Stimulated activated memory B cell treated with anti-CD40 and anti-IgM and Interleukin-4, amounts not matched to agents 10 μg/mL and 1 μg/mL and 100 μg/mL, for 72 hours (primary cell): ENCODE data around the gene PCDHGA1.
A peak's percentile ranks its signal among the peaks of the same experiment; 100 is the strongest.

Experiments
- ATAC-seq: fragments of 150-1000 bp; cut with Tn5 transposase; 2 replicates; pipeline ENCODE4 v1.10.0; 2021
- H3K27ac Mint-ChIP-seq: one replicate; pipeline ENCODE4 v1.8.0; 2022; ENCODE audit warnings: mild to moderate bottlenecking, mixed read lengths
- H3K27me3 Mint-ChIP-seq: one replicate; pipeline ENCODE4 v1.8.0; 2022; ENCODE audit warnings: mixed read lengths
- H3K36me3 Mint-ChIP-seq: one replicate; pipeline ENCODE4 v1.8.0; 2022; ENCODE audit warnings: mixed read lengths
- H3K4me1 Mint-ChIP-seq: one replicate; pipeline ENCODE4 v1.8.0; 2022; ENCODE audit warnings: mixed read lengths
- H3K4me3 Mint-ChIP-seq: one replicate; pipeline ENCODE4 v1.8.0; 2022; ENCODE audit warnings: mild to moderate bottlenecking, moderate library complexity, mixed read lengths
- H3K9me3 Mint-ChIP-seq: one replicate; pipeline ENCODE4 v1.8.0; 2022; ENCODE audit warnings: mixed read lengths

PCDHGA1 gene

GRCh38 chr5:141547488-141547887 lies 217.2 kb downstream of the PCDHGA1 start:
- H3K27ac Mint-ChIP-seq, result no peak overlapping the region
- no peaks in the 10 kb centered on the region for H3K27me3 Mint-ChIP-seq
- H3K36me3 Mint-ChIP-seq, result peaks cover 78% of the 10 kb centered on the region
- peaks cover 17% of the 10 kb centered on the region for H3K4me1 Mint-ChIP-seq
- peaks cover 4% of the 10 kb centered on the region for H3K9me3 Mint-ChIP-seq
- H3K4me3 Mint-ChIP-seq, result no peak overlapping the region
- no peak for ATAC-seq

GRCh38 chr5:141547921-141548320 lies 217.6 kb downstream of the PCDHGA1 start:
- Mint-ChIP-seq H3K36me3 (peaks cover 77% of the 10 kb centered on the region), H3K4me1 (peaks cover 17% of the 10 kb centered on the region), H3K4me3 (no peak overlapping the region), H3K27me3 (no peaks in the 10 kb centered on the region), H3K9me3 (peaks cover 4% of the 10 kb centered on the region), H3K27ac (no peak overlapping the region)
- ATAC-seq, result no peak

DNA sequence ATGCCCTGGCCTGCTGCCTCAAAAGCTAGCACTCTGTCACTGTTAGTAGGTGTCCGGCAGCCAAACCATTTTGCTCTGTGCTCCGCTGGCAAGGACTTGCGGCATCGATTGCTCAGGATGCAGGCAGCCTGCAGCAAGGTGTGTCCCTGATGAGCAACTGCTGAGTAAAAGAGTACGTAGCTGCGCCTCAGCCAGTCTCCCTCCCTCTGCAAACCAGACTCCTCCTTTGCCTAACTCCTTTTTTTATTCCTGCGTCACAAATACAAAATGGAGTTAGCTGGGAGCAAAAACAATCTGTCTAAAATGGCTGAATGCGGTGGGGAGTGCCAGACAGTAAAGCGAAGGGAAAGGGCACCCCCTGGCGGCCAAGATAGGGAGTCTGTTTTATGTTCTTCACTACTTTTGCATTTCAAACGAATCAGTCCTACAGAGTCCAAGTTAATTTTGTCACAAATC lies 227.4 kb downstream of the PCDHGA1 start:
- ATAC-seq, result peak; percentile 76
- H3K27me3 Mint-ChIP-seq, result no peaks in the 10 kb centered on the region
- H3K36me3 Mint-ChIP-seq, result peaks cover 65% of the 10 kb centered on the region
- H3K4me3 Mint-ChIP-seq, result no peak overlapping the region
- peaks cover 8% of the 10 kb centered on the region for H3K4me1 Mint-ChIP-seq
- no peaks in the 10 kb centered on the region for H3K9me3 Mint-ChIP-seq
- H3K27ac Mint-ChIP-seq, result peak overlapping the region; percentile 81

GRCh38 chr5:141558150-141558549 lies 227.8 kb downstream of the PCDHGA1 start:
- no peaks in the 10 kb centered on the region for H3K9me3 Mint-ChIP-seq
- no peak overlapping the region for H3K4me3 Mint-ChIP-seq
- peak overlapping the region; percentile 81 for H3K27ac Mint-ChIP-seq
- H3K27me3 Mint-ChIP-seq, result no peaks in the 10 kb centered on the region
- H3K4me1 Mint-ChIP-seq, result peaks cover 8% of the 10 kb centered on the region
- peaks cover 68% of the 10 kb centered on the region for H3K36me3 Mint-ChIP-seq
- ATAC-seq, result no peak

- ATAC-seq, result no peak
- Mint-ChIP-seq H3K4me1 (peaks cover 16% of the 10 kb centered on the region), H3K27ac (no peak overlapping the region), H3K36me3 (peaks cover 73% of the 10 kb centered on the region), H3K9me3 (no peaks in the 10 kb centered on the region), H3K4me3 (no peak overlapping the region), H3K27me3 (no peaks in the 10 kb centered on the region)
Observed at GRCh38 chr5:141559461-141559860, 229.1 kb downstream of the PCDHGA1 start.

DNA sequence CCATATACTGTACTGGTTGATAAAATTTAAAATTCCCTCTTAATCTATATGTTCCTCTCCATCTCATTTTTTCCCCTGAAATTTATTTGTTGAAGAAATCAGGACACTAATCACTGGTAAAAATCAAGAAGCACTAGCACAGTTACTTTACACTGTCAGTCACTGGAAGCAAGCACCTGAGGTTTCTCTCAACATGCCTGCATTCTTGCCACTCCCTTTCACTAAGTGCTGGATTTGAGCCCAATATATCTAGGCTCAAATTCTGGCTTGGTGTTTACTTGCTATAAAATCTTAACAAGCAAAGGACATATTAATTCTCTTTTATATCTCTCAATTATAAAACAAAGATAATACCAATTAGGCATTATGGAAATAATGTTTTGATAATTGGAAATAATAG lies 229.8 kb downstream of the PCDHGA1 start:
- Mint-ChIP-seq H3K4me3 (no peak overlapping the region), H3K9me3 (no peaks in the 10 kb centered on the region), H3K4me1 (peaks cover 18% of the 10 kb centered on the region), H3K36me3 (peaks cover 69% of the 10 kb centered on the region), H3K27me3 (no peaks in the 10 kb centered on the region), H3K27ac (peak overlapping the region; percentile 22)
- ATAC-seq, result no peak

GRCh38 chr5:141560725-141561483 lies 230.6 kb downstream of the PCDHGA1 start:
- Mint-ChIP-seq H3K36me3 (peaks cover 76% of the 10 kb centered on the region), H3K4me3 (no peak overlapping the region), H3K27ac (no peak overlapping the region), H3K9me3 (no peaks in the 10 kb centered on the region), H3K27me3 (no peaks in the 10 kb centered on the region), H3K4me1 (peaks cover 18% of the 10 kb centered on the region)
- no peak for ATAC-seq
